Large intestine (tissue), 3 donors: ENCODE data around the gene EBPL. TPM values are rescaled to one million over a fixed set of nuclear protein-coding genes. Genes with fewer than 3 reads are reported as not detected.
"Not testable (repeated sequence)": the region's sequence is repeated elsewhere in the genome, so short reads cannot be mapped to it uniquely, and the experiment has no call there.

Source experiments
- DNase-seq, 2 donors: peaks; one replicate each; pipeline versions ENCODE4 v3.0.0 to v3.0.0-alpha.2; 2013
- H3K27ac ChIP-seq: one replicate; pipeline ENCODE4 v1.5.1; 2013; ENCODE audit warnings: low read length
- H3K27me3 ChIP-seq: 2 replicates; pipeline ENCODE4 v1.6.1; 2013; ENCODE audit warnings: low read length; ENCODE audit not compliant: control insufficient read depth, insufficient read depth
- H3K36me3 ChIP-seq: 2 replicates; pipeline ENCODE4 v1.6.1; 2013; ENCODE audit warnings: low read length; ENCODE audit not compliant: control insufficient read depth, insufficient read depth
- H3K4me1 ChIP-seq: one replicate; pipeline ENCODE4 v1.6.1; 2013; ENCODE audit warnings: low read length; ENCODE audit not compliant: control insufficient read depth, insufficient read depth
- H3K4me3 ChIP-seq: one replicate; pipeline ENCODE4 v1.5.1; 2013; ENCODE audit warnings: low read length
- H3K9me3 ChIP-seq: one replicate; pipeline ENCODE4 v1.6.1; 2013; ENCODE audit warnings: mild to moderate bottlenecking, low read depth, low read length, moderate library complexity; ENCODE audit not compliant: control insufficient read depth
- WGBS: methylation state at CpG from one replicate; pipeline ENCODE4 v1.1.5; 2013; ENCODE audit warnings: low lambda C conversion rate; ENCODE audit not compliant: insufficient coverage; 5-methylcytosine and 5-hydroxymethylcytosine counted together
- polyA plus RNA-seq: library from polyadenylated mRNA; unstranded; fragments of 120-200 nt; gene quantifications from one replicate; pipeline ENCODE4 v1.2.1, GENCODE V29; 2013

EBPL gene
- polyA plus RNA-seq, 1 donor, result 43.1 TPM

DNA sequence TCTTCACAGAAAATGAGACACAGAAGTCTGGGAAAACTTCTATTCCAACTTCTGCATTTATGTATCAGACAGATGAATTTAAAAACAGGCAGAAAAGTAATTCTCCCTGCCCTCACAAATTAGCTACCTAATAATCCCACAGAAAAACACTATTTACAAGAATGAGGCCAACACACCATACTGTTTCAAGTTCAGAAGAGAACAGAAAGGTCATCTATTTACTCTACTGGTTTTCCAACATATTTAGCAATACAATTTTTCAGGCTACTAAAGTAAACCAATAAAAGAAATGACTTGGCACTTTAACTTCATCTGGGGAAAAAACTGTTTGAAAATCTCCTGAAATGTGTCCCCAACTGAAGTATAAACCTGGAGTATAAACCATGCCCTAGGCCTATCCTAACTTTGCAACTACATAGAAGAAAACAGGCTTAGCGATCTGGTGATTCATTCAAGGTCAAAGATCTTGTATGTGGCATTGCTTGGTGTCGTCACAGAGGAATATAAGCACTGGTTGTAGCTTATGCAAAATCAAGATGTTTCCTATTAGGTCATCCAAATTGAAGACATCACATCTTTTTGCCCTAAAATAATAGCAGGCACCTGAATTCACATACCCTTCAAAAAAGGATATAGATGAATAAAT lies 20.1 kb upstream of the EBPL start:
- H3K27ac ChIP-seq, result no peak overlapping the region
- H3K27me3 ChIP-seq, result no peaks in the 10 kb centered on the region
- H3K4me3 ChIP-seq, result no peak overlapping the region
- WGBS, result no CpG with 5 or more reads among the region's 2 CpGs
- H3K36me3 ChIP-seq, result peaks cover 24% of the 10 kb centered on the region
- H3K4me1 ChIP-seq, result no peaks in the 10 kb centered on the region
- peak; percentile 25 to 54 for DNase-seq
- peaks cover 5% of the 10 kb centered on the region for H3K9me3 ChIP-seq

DNA sequence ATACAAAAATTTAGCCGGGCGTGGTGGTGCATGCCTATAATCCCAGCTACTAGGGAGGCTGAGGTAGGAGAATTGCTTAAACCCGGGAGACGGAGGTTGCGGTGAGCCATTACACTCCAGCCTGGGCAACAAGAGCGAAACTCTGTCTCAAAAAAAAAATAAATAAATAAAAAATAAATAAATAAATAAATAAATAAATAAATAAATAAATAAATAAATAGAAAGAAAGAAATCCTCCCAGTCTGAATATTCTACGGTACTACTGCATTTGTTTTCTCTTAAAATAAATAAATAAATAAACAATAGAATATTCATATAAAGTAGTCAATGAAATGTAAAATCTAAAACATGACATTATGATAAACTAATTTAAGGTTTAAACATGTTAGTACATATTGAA lies 13.0 kb upstream of the EBPL start:
- H3K27me3 ChIP-seq, H3K4me1 ChIP-seq, DNase-seq, H3K4me3 ChIP-seq, H3K27ac ChIP-seq, H3K9me3 ChIP-seq: not testable (repeated sequence)
- WGBS, result 100% methylated on average over 3 of the region's 7 CpGs
- H3K36me3 ChIP-seq, result peaks cover 32% of the 10 kb centered on the region

DNA sequence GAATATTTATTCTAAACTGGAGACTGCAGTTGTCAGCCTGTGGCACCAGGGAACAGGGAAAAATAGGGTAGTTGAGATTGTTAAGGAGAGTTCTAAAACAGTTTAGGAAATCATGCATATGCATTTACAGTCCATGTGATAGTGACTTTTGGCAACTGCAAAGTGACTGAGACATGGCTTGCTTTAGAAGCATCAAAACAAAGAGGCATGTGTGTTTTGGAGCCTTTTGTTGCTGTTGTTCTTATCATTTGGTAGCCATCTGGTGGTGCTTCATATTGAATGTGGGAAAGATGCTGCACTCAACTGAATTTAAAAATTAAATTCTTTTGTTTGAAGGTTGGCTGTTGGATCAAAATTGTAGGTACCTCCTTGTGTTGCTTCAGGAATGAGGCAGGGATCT lies 10.2 kb upstream of the EBPL start:
- H3K27ac ChIP-seq, result no peak overlapping the region
- H3K27me3 ChIP-seq, result no peaks in the 10 kb centered on the region
- no peak overlapping the region for H3K4me3 ChIP-seq
- no peaks in the 10 kb centered on the region for H3K4me1 ChIP-seq
- H3K36me3 ChIP-seq, result peaks cover 31% of the 10 kb centered on the region
- no peaks in the 10 kb centered on the region for H3K9me3 ChIP-seq
- no peak for DNase-seq

GRCh38 chr13:49697468-49697867 lies 6.2 kb upstream of the EBPL start:
- Histone ChIP-seq H3K4me1 (no peaks in the 10 kb centered on the region), H3K27me3 (no peaks in the 10 kb centered on the region), H3K4me3 (no peak overlapping the region), H3K27ac (no peak overlapping the region), H3K9me3 (no peaks in the 10 kb centered on the region), H3K36me3 (peaks cover 20% of the 10 kb centered on the region)
- no CpG with 5 or more reads among the region's 3 CpGs for WGBS
- DNase-seq, result no peak

GRCh38 chr13:49694446-49694845 lies 3.2 kb upstream of the EBPL start:
- no peaks in the 10 kb centered on the region for H3K4me1 ChIP-seq
- no peak for DNase-seq
- 100% methylated on average over 1 of the region's 1 CpG for WGBS
- no peaks in the 10 kb centered on the region for H3K9me3 ChIP-seq
- peaks cover 8% of the 10 kb centered on the region for H3K36me3 ChIP-seq
- no peak overlapping the region for H3K4me3 ChIP-seq
- H3K27me3 ChIP-seq, result no peaks in the 10 kb centered on the region
- H3K27ac ChIP-seq, result no peak overlapping the region

DNA sequence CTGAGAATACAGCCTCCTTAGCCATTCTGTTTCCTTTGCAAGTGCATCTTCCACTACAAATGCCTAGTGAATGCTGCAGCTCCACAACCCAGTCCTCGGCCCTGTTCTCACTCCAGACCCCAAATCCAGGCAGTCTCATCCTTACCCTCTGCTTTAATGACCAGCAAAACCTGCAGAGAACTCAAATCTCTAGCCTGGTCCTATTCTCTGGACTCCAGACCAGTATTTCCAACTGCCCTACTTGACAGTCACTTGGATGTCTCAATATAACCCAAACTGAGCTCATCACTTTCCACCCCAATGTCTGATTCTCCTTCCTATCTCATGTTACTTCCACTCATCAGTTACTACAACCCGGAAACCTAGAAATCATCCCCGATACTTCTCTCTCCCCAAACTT lies 2.6 kb upstream of the EBPL start:
- 79% methylated on average over 2 of the region's 3 CpGs for WGBS
- H3K9me3 ChIP-seq, result no peaks in the 10 kb centered on the region
- peaks cover 7% of the 10 kb centered on the region for H3K36me3 ChIP-seq
- H3K4me3 ChIP-seq, result no peak overlapping the region
- no peaks in the 10 kb centered on the region for H3K4me1 ChIP-seq
- DNase-seq, result no peak
- no peak overlapping the region for H3K27ac ChIP-seq
- no peaks in the 10 kb centered on the region for H3K27me3 ChIP-seq

DNA sequence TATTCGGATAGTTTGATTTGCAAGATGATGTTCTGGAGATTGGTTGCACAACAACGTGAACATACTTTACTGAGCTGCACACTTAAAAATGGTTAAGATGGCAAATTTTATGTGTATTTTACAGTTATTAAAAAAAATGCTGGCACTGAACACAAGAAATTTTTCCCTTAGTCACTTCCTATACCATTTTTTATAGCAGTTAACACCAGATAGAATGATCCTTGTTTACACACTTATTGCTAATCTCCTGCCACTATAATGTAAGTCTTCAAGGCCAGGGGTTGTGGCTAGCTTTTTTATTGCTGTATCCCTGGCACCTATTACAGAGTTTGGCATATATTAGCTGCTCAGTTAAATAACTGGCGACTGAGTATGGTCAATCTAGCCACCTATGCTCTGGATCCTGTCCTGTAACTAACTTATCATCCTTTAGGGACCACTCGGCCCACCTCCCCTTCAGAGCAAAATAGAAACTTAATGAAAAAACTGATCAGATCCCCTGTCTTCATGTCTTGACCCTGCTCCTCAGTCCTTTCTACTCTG lies 2.0 kb upstream of the EBPL start:
- H3K27me3 ChIP-seq, result no peaks in the 10 kb centered on the region
- H3K27ac ChIP-seq, result no peak overlapping the region
- 100% methylated on average over 1 of the region's 4 CpGs for WGBS
- no peaks in the 10 kb centered on the region for H3K4me1 ChIP-seq
- H3K4me3 ChIP-seq, result no peak overlapping the region
- H3K36me3 ChIP-seq, result peaks cover 3% of the 10 kb centered on the region
- DNase-seq, result no peak
- no peaks in the 10 kb centered on the region for H3K9me3 ChIP-seq

- no CpG with 5 or more reads among the region's 17 CpGs for WGBS
- Histone ChIP-seq H3K27ac (peak overlapping the region; percentile 28), H3K36me3 (peaks cover 14% of the 10 kb centered on the region), H3K4me3 (peak overlapping the region; percentile 57), H3K9me3 (no peaks in the 10 kb centered on the region), H3K4me1 (no peaks in the 10 kb centered on the region), H3K27me3 (no peaks in the 10 kb centered on the region)
- DNase-seq, result peak in 1 of 2 donors; percentile 39
These were observed 922 bp downstream of the EBPL start for GRCh38 chr13:49690133-49690994.

DNA sequence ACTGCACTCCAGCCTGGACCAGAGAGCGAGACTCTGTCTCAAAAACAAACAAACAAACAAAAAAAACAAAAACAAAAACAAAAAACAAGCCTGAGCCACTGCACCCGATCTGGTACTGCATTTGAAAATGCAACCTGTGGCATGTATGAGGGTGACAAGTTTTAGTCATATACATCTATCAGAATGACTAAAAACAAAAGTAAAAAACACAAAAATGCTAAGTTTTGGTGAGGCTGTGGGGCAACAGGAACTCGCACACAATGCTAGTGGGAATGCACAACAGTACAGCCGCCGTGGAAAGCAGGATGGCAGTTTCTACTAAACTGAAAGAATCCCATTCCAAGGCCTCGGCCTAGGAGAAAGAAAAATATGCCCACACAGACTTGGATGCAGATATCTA lies 7.8 kb downstream of the EBPL start:
- WGBS, result 80% methylated on average over 3 of the region's 6 CpGs
- H3K4me3 ChIP-seq, result no peak overlapping the region

GRCh38 chr13:49681842-49682435 lies 9.3 kb downstream of the EBPL start:
- peaks cover 11% of the 10 kb centered on the region for H3K9me3 ChIP-seq
- DNase-seq, result no peak

More for the DNA sequence above, 7.8 kb downstream of the EBPL start:
- H3K4me1 ChIP-seq, result no peaks in the 10 kb centered on the region
- DNase-seq, result no peak
- H3K27ac ChIP-seq, result no peak overlapping the region
- H3K36me3 ChIP-seq, result peaks cover 14% of the 10 kb centered on the region
- no peaks in the 10 kb centered on the region for H3K27me3 ChIP-seq
- peaks cover 4% of the 10 kb centered on the region for H3K9me3 ChIP-seq

More at GRCh38 chr13:49681842-49682435, 9.3 kb downstream of the EBPL start:
- Histone ChIP-seq H3K36me3 (peaks cover 8% of the 10 kb centered on the region), H3K4me1 (no peaks in the 10 kb centered on the region), H3K4me3 (no peak overlapping the region), H3K27ac (no peak overlapping the region), H3K27me3 (no peaks in the 10 kb centered on the region)
- WGBS, result no CpG with 5 or more reads among the region's 4 CpGs
